H1 (cell line): Measurements from ENCODE around the gene POU2AF3. TPM values are rescaled to one million over a fixed set of nuclear protein-coding genes. Genes with fewer than 3 reads are reported as not detected.

Experiments
- CEBPB ChIP-seq: IDR thresholded peaks from 2 replicates; pipeline ENCODE4 v1.6.1; 2012; ENCODE audit warnings: low read depth, low read length
- CHD7 ChIP-seq: fragments of 300-600 bp; sonication (generic); IDR thresholded peaks from 2 replicates; pipeline ENCODE4 v1.7.1; 2012; ENCODE audit warnings: low read length, moderate library complexity, mild to moderate bottlenecking, inconsistent platforms; ENCODE audit not compliant: insufficient replicate concordance
- EGR1 ChIP-seq: IDR thresholded peaks from 2 replicates; pipeline ENCODE4 v1.6.1; 2011; ENCODE audit warnings: low read depth, low read length, borderline replicate concordance
- EP300 ChIP-seq, 2 experiments: IDR thresholded peaks; 1 replicate in 1 of 2; 2 replicates in 1 of 2; pipeline ENCODE4 v1.6.1; 2011 to 2012; ENCODE audit warnings: low read depth in 2 of 2, low read length in 2 of 2, mild to moderate bottlenecking in 2 of 2, borderline replicate concordance in 1 of 2, inconsistent platforms in 1 of 2, moderate library complexity in 1 of 2
- FOSL1 ChIP-seq: IDR thresholded peaks from 2 replicates; pipeline ENCODE4 v1.6.1; 2011; ENCODE audit warnings: mild to moderate bottlenecking, low read depth, low read length, moderate library complexity; ENCODE audit not compliant: insufficient read depth
- JUN ChIP-seq: IDR thresholded peaks from 2 replicates; pipeline ENCODE4 v1.6.1; 2011; ENCODE audit warnings: low read depth, mild to moderate bottlenecking, improper control_type of control experiment, low read length
- KDM4A ChIP-seq: IDR thresholded peaks from one replicate; pipeline ENCODE4 v1.7.1; 2012; ENCODE audit warnings: low read depth, mild to moderate bottlenecking, moderate library complexity, low read length, inconsistent platforms; ENCODE audit not compliant: severe bottlenecking
- RXRA ChIP-seq: IDR thresholded peaks from 2 replicates; pipeline ENCODE4 v1.6.1; 2011; ENCODE audit warnings: low read depth, mild to moderate bottlenecking, low read length, moderate library complexity; ENCODE audit not compliant: insufficient read depth
- SIRT6 ChIP-seq: IDR thresholded peaks from one replicate; pipeline ENCODE4 v1.7.1; 2012; ENCODE audit warnings: low read length, inconsistent platforms
- SP2 ChIP-seq: IDR thresholded peaks from 2 replicates; pipeline ENCODE4 v1.6.1; 2012; ENCODE audit warnings: mild to moderate bottlenecking, low read length, inconsistent platforms
- SP4 ChIP-seq: IDR thresholded peaks from 2 replicates; pipeline ENCODE4 v1.6.1; 2012; ENCODE audit warnings: low read length, inconsistent platforms
- TAF7 ChIP-seq: optimal IDR thresholded peaks from 2 replicates; pipeline ENCODE3; 2011; ENCODE audit warnings: low read depth, mild to moderate bottlenecking, inconsistent platforms, low read length, moderate library complexity, borderline replicate concordance
- TBP ChIP-seq: IDR thresholded peaks from 2 replicates; pipeline ENCODE4 v1.6.1; 2011; ENCODE audit warnings: low read depth, low read length, improper control_type of control experiment
- ZNF274 ChIP-seq: IDR thresholded peaks from 2 replicates; pipeline ENCODE4 v1.7.0; 2012; ENCODE audit warnings: low read length, borderline replicate concordance; ENCODE audit errors: extremely low read depth
- polyA plus RNA-seq, 7 experiments: library from polyadenylated mRNA; depleted of rRNA in 3 of 7; stranded (reverse) in 5 of 7; unstranded in 2 of 7; fragments of >200 nt in 5 of 7; fragments of 200-250 nt in 2 of 7; gene quantifications; 1 replicate in 5 of 7; 2 replicates in 1 of 7; 4 replicates in 1 of 7; pipeline versions ENCODE4 v1.2.1 to v1.2.3, GENCODE V29; 2011 to 2013; ENCODE audit warnings: missing spikeins in 2 of 7, mixed read lengths in 2 of 7
- total RNA-seq: library from RNA; stranded (reverse); fragmentation: NEBNext Ultra II Directional; extraction: Animal tissue kit (Norgen Biotek cat#: 25700); gene quantifications from 2 replicates; pipeline ENCODE4 v1.2.1, GENCODE V29; 2021

Gene POU2AF3
- total and polyA plus RNA-seq, 2 of the 8 experiments (the other 6 are each of a cell fraction or from before 2014, with no cell fraction given), result 1.2 to 5.7 TPM

- TF ChIP-seq CHD7 (no peak), TBP (no peak), SIRT6 (no peak), SP2 (no peak), EGR1 (no peak), FOSL1 (no peak), TAF7 (no peak), ZNF274 (no peak), JUN (no peak), EP300 (IDR thresholded peaks at IDR 0.05; ENCODE audit: borderline replicate concordance in 1 of 2, low read depth in 2 of 2, low read length in 2 of 2) (no peak), CEBPB (no peak), SP4 (no peak), KDM4A (no peak), RXRA (no peak)
Measured at GRCh38 chr11:111354601-111354891, 56.2 kb downstream of the POU2AF3 start (continued).
